ENCODE data around the gene NKD1.

DNA sequence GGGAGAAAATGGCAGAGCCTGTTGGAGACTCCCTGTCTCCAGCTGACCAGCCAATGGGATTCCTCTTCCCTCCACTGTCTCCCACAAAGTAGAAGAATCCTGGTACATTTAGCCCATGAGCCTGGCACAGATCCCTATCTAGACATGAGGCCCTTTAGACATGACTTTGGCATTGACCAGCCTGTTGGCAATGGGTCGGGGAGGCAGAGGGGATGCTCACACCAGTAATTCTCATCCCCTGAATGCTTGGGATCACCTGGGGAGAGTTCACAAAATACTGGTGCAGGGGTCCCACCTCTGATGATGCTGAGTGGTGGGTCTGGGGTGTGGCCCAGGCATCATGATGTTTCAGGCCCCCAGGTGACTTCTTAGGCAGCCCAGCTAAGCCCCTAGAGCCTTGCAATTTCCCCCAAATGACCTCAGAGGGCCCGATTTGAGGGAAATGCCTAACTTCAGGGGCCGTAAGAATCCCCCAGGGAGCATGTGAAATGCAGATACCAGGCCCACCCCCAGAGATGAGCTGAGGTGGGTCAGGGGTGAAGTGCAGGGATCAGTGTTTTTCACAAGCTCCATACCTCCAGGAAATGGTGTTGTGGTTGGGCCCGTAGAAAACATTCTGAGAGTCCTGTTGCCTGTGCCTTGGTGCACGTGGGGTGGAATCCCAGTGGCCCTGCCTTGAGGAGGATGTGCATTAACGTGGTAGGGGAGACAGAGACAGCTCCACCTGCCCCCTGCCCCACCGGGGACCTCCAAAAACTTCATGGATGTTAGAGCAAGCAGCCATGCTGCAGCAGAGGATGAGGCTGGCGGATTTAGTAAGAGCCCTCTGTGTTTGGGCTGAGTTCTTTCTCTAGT is 90.8 kb downstream of the NKD1 start:
- TF ChIP-seq L3MBTL2 (conservative IDR thresholded peaks at IDR 0.05) (no peak), SUZ12 (IDR thresholded peaks at IDR 0.05) (no peak), ARNT (IDR thresholded peaks at IDR 0.05) (no peak), BHLHE40 (IDR thresholded peaks at IDR 0.05; ENCODE audit: borderline replicate concordance) (no peak), CTBP1 (IDR thresholded peaks at IDR 0.05; ENCODE audit: borderline replicate concordance) (no peak), FOXM1 (IDR thresholded peaks at IDR 0.05; ENCODE audit: borderline replicate concordance) (no peak), HDGF (IDR thresholded peaks at IDR 0.05; ENCODE audit: borderline replicate concordance) (no peak), LEF1 (IDR thresholded peaks at IDR 0.05; ENCODE audit: borderline replicate concordance) (no peak), ZNF384 (IDR thresholded peaks at IDR 0.05) (no peak), SP1 (IDR thresholded peaks at IDR 0.05) (no peak), FOXK2 (IDR thresholded peaks at IDR 0.05) (no peak), FOXA1 (IDR thresholded peaks at IDR 0.05) (no peak), ELF4 (IDR thresholded peaks at IDR 0.05) (no peak), NFRKB (IDR thresholded peaks at IDR 0.05) (no peak)
